GM19395 (cell line): ENCODE results near the gene BCL2L2.
"Not testable (repeated sequence)": the region's sequence is repeated elsewhere in the genome, so short reads cannot be mapped to it uniquely, and the experiment has no call there.

Experiments used
- ATAC-seq: cut with Tn5 transposase; IDR thresholded peaks from one replicate; pipeline ENCODE4 v1.9.1; 2021; ENCODE audit warnings: mild to moderate bottlenecking, moderate library complexity; ENCODE audit not compliant: unreplicated experiment

Gene BCL2L2

DNA sequence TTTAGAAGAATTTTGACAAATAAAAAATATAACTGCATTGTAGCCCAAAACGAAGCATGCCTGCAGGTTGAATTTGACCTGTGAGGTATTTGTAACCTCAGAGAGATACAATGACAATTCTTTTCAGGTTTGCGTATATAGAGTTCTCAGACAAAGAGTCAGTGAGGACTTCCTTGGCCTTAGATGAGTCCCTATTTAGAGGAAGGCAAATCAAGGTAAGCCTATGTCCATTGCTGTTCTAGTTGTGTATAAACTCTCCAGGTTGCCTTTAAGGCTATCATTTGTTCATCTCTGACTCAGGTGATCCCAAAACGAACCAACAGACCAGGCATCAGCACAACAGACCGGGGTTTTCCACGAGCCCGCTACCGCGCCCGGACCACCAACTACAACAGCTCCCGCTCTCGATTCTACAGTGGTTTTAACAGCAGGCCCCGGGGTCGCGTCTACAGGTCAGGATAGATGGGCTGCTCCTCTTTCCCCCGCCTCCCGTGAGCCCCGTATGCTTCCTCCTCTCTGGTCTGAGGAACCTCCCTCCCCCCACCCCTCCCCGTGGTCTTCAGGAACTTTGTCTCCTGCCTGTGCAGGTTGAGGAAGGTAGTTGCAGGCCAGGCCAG lies 17.3 kb downstream of the BCL2L2 start:
- no peak for ATAC-seq

DNA sequence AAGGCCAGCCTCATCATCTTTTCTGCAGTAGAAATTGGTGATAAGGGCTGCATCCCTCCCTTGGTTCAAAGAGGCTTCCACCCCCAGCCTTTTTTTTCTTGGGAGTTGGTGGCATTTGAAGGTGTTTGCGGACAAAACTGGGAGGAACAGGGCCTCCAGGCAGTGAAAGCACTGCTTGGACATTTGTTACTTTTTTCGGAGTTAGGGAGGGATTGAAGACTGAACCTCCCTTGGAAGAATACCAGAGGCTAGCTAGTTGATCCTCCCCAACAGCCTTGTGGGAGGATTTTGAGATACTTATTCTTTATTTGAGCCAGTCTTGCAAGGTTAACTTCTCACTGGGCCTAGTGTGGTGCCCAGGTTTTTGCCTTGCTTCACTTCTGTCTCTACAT lies 17.8 kb downstream of the BCL2L2 start:
- ATAC-seq = no peak

- no peak for ATAC-seq
Observed at GRCh38 chr14:23324993-23325392, 18.4 kb downstream of the BCL2L2 start.

DNA sequence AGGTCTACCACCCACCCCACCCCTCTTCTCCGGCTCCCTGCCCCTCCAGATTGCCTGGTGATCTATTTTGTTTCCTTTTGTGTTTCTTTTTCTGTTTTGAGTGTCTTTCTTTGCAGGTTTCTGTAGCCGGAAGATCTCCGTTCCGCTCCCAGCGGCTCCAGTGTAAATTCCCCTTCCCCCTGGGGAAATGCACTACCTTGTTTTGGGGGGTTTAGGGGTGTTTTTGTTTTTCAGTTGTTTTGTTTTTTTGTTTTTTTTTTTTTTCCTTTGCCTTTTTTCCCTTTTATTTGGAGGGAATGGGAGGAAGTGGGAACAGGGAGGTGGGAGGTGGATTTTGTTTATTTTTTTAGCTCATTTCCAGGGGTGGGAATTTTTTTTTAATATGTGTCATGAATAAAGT lies 19.1 kb downstream of the BCL2L2 start:
- not testable (repeated sequence) for ATAC-seq

- ATAC-seq = no peak
Observed at GRCh38 chr14:23326491-23327332, 20.1 kb downstream of the BCL2L2 start.

GRCh38 chr14:23327947-23328744 lies 21.5 kb downstream of the BCL2L2 start:
- no peak for ATAC-seq

GRCh38 chr14:23335623-23336022 lies 29.0 kb downstream of the BCL2L2 start:
- ATAC-seq = no peak

GRCh38 chr14:23339506-23340268 lies 33.1 kb downstream of the BCL2L2 start:
- no peak for ATAC-seq

GRCh38 chr14:23344481-23344880 lies 37.8 kb downstream of the BCL2L2 start:
- ATAC-seq = no peak

DNA sequence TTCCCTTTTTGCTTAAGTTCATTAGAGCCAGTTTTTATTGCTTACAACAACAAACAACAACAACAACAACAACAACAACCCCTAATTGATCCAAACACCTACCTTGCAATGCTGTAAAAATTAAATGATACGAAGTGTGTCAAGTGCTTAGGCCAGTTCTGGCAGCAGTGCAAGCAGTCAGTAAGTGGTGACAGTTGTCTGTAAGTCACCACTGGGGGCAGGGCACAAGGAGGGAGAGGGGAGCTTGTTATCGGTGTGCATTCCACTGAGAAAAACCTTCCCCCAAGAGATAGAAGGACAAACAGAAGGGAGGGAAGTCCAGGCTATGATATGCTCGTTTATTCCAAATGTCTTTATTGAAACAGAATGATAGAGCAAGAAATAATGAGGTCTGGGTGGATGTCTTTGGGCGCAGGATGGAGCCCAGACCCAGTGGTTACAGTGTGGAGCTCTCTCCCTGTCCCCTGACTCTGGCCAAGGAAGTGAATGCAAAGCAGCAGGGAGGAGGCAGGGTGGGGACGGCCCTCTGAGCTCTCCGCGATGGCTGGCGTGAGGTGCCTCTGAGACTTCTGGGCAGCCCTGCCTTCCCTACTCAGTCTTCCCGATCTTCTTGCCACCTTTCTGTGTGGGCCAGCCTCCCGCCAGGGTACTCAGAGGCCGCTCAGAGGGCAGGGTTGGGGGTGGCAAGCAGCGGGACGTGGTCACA lies 39.5 kb downstream of the BCL2L2 start:
- no peak for ATAC-seq

DNA sequence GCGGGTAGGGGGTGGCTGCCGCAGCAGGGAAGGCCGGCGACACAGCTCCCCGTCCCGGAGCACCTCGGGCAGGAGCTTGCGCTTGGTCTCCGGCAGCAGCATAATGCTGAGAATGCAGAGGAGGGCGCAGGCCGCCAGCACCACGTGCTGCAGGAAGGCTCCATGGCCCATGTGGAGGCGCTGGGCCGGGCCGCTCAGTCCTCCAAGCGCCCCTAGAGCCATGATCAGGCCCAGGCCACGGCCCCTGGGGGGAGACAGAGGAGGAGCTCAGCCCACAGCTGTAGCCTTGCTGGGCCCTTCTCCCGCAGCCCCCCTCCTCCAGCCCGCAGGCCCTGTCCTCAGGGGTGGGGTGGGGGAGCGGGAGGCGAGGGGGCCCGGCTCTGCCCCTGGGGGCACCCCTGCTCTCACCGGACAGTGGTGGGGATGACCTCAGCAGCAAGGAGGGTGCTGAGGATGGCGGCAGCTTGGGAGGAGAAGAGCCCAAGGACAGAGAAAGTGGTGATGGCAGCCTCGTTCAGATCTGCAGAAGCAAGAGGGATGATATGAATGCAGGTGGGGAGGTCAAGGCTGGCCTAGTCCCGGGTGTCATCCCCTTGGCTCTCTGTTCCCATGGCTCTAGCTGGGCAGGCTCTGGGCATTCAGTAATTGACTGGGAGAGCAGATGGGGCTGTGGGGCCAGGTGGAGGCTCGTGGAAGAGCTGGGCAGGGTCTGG lies 40.2 kb downstream of the BCL2L2 start:
- no peak for ATAC-seq

DNA sequence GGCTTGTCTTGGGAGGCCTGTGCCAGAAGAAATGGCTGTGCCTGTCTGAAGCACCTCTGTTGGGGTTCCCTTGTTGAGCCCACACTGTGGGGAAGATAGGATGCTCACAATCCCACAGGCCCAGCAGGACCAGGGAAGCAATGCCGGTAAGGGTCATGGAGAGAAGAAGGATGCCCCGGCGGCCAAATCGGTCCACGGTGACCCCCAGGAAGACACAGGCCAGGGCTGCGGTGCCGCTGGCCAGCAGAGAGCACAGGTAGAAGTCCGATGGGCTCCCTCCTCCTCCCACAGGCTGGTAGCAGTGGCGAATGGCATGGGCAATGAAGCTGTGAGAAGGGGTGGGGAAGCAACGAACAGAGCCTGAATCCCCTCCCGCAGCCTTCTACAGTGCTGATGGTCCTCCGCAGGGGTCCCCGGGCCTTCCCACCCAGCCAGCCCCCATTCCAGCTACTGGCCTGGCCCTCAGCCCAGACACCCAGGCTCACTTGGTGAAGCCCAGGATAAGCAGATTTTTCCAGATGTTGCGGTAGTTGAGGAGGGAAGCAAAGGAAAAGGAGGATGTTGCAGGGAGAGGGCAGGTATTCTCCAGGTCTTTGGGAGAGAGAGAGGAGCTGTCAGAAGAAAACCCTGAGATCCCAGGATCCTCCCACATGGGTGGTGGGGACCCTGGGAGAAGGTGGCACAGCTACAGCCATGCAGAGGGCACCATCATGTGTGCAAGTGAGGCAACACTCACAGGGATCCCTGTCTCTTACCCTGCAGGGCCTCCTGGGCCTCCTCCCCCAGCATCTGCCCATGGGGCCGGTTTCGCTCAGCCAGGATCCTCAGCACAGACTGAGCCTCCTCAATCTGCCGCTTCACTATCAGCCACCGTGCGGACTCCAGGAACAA lies 41.0 kb downstream of the BCL2L2 start:
- ATAC-seq = no peak

GRCh38 chr14:23348297-23348655 lies 41.6 kb downstream of the BCL2L2 start:
- ATAC-seq = no peak

DNA sequence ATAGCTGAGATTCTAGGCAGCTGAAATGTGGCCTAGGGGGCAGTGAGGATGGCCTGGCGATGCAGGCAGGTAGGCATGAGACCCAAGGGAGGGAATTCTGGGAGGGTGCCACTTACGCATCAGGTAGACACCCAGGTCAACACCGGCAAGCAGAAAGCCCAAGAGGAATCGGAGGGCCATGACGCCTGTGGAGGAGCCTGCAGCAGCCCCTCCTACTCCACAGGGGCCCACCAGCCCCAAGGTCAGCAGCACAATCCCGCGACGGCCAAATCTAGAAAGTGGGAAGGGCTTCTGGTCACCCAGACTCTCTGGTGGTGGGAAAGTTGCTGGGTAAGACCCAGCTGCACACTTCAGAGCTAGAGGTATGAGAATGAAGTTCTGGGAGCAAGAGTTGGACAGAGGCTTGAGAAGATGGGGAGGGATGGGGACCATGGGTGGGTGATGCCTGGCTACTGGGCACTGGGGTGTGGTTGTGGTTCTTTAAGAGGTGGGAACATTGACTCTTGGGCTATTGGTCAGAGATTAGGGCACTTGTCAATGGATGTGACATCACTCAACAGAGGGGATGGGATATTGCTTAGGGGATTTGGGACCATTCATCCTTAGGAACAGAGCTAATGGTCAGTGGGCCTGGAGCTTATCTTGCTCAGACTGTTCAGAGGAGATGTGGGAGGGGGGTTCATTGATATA lies 42.7 kb downstream of the BCL2L2 start:
- ATAC-seq = no peak

DNA sequence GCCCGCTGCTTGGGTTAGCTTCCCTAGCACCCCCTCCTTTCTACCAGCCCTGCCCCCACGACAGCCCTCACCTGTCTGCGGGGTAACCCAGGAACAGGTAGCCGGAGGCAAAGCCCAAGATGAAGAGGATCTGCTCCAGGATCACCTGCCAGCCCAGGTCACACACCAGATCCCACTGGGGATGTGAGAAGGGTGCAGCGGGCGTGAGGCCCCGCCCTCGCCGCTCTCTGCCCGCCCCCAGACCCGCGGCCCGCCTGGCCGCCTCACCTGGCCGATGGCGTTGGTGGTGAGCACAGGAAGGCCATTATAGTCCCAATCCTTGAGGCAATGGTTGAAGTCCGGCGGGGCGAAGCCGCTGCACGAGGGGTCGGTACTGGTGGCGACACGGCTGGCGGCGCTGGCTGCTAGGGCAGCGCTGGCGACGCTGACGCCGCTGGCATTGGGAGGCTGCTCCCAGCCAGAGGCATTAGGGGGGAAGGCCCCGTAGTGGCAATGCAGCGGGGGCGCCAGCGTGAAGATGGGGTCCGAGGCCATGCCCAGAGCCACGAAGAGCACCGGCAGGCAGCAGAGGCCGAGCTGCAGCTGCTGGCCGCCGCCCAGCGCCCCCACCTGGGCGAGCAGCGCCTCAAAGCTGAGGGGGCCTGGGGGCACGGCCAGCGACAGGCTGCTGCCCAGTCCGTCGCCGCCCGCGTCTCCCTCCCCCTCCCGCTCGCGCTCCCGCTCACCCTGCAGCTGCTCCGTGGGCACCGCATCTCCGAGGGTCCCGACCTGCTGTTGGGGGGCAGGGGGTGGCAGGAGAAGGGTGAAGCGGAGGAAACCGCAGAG lies 45.3 kb downstream of the BCL2L2 start:
- no peak for ATAC-seq

DNA sequence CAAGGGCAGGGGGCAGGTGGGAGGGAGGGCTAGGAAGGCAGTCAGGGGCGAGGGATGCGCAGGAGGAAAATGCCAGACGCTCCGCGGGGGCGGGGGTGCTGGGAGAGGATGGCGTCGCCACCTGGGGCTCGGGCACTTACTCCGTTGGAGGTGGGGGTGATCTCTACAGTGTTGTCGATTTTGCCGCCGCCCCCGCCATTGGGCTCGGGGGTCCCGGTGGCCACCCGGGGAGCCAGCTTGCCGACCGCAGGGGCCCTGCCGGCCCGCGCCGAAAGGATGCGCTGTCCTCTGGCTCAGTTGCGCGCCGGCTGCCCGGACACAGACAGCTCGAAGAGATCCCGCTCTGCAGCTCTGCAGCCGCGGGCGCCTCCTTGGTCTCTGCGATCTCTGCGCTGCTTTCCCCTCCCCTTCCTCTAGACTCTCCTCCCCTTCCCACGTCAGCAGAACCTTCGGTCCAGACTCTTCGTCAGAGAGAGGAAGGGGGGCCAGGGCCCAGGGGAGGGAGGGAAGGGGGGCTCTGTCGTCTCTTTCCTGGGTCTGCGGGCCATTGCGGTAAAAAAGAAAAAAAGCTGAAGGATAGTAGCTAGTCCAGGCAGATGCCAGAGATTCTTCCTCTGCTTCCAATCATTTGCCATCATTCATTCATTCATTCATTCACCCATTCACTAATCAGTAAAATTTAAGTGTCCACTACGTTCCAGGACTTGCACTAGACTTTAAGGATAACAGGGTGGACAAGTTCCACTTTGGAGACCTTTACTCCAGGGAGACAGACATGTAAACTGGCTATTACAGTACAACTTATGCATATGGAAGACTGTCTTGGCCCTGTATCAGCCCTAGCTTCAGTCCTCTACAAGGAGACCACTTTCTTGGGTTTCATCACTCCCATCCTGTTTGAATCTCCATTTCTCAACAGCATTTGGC lies 46.1 kb downstream of the BCL2L2 start, which contains the start of gene SLC22A17:
Gene SLC22A17, minus strand, starts transcription at position 382 of the 927 bp plus-strand sequence.
- no peak for ATAC-seq
